ENCODE results near the gene RER1. TPM values are rescaled to one million over a fixed set of nuclear protein-coding genes. Genes with fewer than 3 reads are reported as not detected.
"Not testable (repeated sequence)": the region's sequence is repeated elsewhere in the genome, so short reads cannot be mapped to it uniquely, and the experiment has no call there.

The RER1 gene
- total RNA-seq, 1 donor from 2014 or later: 81.9 TPM

DNA sequence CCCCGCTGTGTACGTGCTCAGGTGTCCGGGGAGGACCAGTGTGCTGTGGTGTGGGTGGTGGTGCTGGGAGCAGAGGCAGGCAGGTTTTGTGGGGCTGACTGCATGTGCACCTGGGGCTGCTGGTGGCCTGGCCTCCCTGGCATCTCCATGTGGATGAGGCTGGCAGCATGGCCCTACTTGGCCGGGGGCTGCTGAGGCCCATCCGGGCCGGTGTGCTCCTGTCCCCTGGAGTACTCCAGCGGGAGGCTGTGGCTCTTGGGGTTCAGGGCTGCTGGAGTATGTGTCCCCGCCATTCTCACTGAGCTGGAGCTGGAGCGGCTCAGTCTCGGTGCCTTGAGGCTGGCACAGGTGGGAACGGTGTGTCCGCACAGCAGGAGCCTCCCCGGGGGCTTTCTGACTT lies 41.6 kb downstream of the RER1 start:
- DNase-seq (ENCODE audit: low spot score): no peak
- intact Hi-C loops (cut with DNase I): loop anchor here (10.0 kb wide), 1 partner anchor 372 kb away; the partner anchor contains the start of gene TTC34

DNA sequence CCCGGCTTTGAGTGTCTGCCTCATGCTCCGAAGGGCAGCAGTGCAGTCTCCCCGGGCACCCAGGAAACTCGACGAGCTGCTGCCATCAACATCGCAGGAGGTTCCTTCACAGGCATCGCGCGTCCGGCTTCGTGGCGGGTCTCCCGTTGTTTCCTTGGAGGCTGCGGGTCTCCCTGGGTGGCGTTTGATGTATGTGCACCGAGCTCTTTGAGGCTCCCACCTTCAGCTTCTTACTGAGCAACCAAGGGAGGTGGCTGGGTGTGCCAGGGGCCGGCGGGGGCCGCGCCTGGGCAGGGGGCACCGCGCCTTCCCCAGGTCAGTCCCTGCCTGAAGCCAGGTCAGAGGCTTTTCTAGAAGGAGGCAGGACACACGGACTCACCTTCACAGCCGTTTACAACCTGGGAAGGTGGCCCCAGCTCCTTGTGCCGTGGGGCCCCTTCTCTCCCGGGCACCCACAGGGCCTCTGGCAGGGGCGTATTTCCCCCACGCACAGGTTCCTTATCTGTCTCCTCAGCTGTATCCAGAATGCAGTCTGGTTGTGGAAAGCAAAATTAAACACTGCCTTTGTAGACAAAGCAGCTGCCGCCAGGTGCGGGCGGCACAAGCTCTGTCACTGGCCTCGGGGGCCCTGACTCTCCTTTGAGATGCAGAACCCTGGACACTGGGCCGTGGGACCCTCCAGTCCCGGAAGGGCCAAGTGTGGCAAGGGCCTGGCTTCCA lies 42.5 kb downstream of the RER1 start:
- DNase-seq (ENCODE audit: low spot score): no peak
- intact Hi-C loops (cut with DNase I): loop anchor here (10.0 kb wide), 1 partner anchor 371 kb away; the partner anchor contains the start of gene TTC34

DNA sequence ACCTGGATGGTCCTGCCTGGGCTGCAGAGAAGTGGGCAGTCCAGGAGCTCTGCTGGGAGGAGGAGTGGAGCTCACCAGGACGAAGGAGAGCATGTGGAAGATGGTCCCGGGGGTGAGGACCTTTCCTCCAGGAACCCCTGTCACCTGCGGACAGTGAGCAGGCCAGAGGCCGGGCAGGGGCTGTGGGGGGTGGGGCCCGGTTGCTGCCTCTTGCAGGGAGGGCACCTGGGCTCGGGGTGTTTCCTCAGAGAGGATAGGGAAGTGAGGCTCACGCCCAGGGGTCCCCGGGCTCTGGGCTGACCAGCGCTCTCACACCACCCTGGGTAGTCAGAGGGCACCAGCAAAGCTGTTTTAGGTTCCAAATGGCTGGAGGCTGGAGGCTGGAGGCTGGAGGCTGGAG lies 43.5 kb downstream of the RER1 start:
- no peak for DNase-seq (ENCODE audit: low spot score)

DNA sequence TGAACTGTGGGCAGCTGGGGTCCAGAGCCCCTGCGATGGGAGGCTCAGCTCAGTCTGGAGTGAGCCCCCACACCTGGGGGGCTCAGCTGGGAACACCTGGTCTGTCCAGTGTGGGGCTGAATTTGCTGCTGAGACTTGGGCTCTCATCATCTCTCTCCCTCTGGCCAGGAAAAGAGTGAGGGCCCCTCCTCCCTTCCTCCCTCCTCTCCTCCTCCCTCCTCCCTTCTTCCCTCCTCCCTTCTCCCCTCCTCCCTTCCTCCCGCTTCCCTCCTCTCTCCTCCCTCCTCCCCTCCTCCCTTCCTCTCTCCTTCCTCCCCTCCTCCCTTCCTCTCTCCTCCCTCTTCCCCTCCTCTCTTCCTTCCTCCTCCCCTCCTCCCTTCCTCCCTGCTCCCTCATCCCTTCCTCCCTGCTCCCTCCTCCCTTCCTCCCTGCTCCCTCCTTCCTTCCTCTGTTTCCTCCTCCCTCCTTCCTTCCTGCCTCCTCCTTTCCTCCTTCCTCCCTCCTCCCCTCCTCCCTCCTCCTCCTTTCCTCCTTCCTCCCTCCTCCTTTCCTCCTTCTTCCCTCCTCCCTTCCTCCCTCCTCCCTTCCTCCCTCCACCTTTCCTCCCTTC lies 44.2 kb downstream of the RER1 start:
- intact Hi-C loops (cut with DNase I): loop anchor here (10.0 kb wide), 1 partner anchor 369 kb away; the partner anchor contains the start of gene TTC34
- DNase-seq (ENCODE audit: low spot score): no peak

More for the DNA sequence above, 43.5 kb downstream of the RER1 start:
- intact Hi-C loops (cut with DNase I): loop anchor here (10.0 kb wide), 1 partner anchor 370 kb away; the partner anchor contains the start of gene TTC34

DNA sequence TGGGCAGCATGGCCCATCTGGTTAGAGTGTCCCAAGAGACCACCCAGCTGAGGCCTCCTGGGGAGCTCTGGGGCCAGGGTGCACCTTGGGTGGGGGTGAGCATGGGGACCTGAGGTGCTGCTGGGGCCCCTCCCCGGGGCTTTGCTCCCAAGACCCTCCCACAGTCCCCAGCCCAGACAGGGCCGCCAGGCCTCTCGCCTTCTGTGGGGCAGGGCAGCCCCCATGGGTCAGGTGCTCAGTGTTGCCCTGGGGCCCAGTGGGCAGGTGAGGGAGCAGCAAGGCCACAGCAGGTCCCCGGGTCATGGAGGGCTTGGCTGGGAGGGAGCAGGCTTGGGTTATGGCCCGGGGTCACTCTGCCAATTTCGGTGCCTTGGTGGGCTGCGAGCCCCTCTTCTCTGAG lies 45.2 kb downstream of the RER1 start:
- intact Hi-C loops (cut with DNase I): loop anchor here (10.0 kb wide), 1 partner anchor 368 kb away; the partner anchor contains the start of gene TTC34
- DNase-seq (ENCODE audit: low spot score): no peak

DNA sequence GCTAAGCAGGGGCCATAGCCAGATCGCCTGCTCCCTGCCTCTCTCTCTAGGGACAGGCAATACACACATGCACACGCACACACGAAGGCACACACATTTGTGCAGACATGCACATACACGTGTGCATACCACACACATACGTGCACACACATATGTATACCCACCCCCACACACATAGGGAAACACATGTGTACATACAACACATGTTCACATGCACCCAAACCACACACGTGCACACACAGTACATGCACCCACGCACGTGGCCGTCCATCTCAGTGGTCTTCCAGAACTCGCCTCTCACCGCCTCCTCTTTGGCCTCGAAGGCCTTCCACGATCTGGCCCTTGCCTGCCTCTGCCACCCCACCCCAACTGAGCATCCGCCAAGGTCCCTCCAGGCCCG lies 46.0 kb downstream of the RER1 start:
- no peak for DNase-seq (ENCODE audit: low spot score)
- intact Hi-C loops (cut with DNase I): loop anchor here (10.0 kb wide), 1 partner anchor 367 kb away; the partner anchor contains the start of gene TTC34

DNA sequence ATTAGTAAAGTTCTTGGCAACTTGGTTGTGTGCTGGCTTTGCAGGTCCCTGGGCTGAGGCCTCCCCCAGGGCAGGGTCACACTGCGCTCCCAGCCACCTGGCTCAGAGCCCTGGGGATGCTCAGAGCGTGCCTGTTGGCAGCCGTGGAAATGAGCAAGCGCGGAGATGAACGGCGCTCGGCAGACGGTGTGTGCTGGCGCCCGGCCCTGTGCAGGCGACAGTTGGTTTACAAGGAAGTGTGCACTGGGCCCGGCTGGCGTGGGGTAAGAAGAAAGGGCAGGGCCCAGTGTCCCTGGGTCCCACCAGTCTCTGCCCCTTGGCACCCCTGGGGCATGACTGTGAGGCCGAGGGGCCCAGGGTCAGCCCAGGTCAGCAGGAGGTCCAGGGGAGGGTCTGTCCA lies 46.4 kb downstream of the RER1 start:
- intact Hi-C loops (cut with DNase I): loop anchor here (10.0 kb wide), 1 partner anchor 367 kb away; the partner anchor contains the start of gene TTC34
- DNase-seq (ENCODE audit: low spot score): no peak

DNA sequence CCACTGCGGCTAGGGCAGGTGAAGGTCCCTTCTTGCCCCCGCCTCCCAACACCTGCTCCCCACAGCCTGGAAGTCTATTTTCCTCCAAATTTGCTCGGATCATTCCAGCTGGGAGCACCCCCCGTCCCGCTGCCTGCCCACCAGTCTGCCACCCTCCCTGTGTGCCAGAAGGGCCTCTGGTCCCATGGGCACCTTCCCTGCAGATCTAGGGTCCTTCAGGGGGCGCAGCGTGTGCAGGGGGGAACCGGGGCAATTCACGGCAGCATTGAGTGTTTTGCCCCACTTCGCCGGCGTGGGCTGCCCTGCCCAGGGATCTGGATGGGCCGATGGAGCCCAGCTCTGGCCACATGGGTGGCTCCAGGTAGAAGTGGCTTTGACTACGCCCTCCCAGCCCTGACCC lies 47.0 kb downstream of the RER1 start:
- DNase-seq (ENCODE audit: low spot score): no peak
- intact Hi-C loops (cut with DNase I): loop anchor here (10.0 kb wide), 1 partner anchor 366 kb away; the partner anchor contains the start of gene TTC34

DNA sequence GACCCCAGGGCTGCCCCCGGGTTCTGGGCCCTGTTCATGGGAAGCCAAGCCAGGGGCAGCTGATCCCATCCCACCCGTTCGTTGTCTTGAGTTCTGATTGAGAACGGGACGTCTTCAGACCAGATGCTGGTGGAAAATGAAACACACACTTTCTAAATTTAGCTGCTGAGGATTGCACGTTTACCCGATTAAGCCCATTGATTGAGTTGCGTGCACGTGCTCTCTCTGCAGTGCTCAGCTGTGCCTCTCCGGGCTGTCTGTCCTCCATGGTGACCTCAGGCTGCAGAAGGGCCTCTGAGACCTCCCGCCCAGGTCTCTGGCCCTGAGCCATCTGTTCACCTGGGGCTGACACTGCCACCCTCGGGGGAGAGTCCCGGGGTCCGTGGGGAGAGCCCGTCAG lies 47.7 kb downstream of the RER1 start:
- intact Hi-C loops (cut with DNase I): loop anchor here (10.0 kb wide), 1 partner anchor 365 kb away; the partner anchor contains the start of gene TTC34
- no peak for DNase-seq (ENCODE audit: low spot score)

DNA sequence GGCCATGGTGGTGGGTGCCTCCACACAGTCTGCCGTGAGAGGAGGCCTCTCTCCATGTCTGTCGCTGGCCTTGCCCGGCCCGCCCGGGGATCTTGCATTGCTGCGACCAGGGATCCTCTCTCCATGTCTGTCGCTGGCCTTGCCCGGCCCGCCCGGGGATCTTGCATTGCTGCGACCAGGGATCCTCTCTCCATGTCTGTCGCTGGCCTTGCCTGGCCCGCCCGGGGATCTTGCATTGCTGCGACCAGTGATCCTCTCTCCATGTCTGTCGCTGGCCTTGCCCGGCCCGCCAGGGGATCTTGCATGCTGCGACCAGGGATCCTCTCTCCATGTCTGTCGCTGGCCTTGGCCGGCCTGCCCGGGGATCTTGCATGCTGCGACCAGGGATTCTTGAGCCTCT lies 48.7 kb downstream of the RER1 start:
- DNase-seq (ENCODE audit: low spot score); intact Hi-C loops (cut with DNase I): not testable (repeated sequence)

DNA sequence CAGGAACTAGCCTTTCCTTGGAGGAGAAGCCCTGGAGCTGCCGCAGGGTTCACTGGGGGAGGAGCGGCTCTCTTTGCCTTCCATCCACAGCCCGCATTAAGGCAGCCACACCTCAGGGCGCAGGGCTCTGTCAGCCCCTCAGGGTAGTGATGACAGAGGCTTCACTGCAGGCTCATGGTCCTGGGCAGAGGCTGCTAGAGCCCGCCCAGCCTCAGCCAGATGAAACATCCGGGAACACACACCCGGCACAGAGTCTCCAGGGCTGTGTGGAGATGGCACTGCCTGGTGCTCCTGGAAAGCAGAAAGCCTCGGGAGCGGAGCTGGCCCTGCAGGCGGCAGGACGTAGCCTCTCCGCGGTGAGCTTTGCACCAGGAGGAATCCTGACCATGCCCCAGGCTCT lies 50.1 kb downstream of the RER1 start:
- intact Hi-C loops (cut with DNase I): no loop called here
- no peak for DNase-seq (ENCODE audit: low spot score)

DNA sequence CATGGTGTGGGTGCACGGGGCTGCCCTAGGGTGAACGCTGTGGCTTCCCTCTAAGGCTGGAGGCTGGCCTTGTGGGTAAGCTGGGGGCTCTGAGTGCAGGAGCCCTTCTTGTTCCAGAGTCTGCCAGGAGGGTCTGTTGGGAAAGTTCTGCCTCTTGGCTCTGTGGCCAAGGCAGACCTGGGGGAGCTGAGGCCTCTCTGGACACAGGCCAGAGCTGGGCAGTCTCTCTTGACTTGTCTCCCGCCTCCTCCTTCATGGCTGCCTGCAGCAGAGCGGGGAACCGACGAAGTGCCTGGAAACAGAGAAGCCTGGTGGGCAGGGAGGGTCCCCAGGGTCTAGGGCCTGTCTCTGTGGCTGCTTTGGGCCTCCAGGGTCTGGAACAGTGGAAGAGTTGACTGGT lies 51.0 kb downstream of the RER1 start:
- intact Hi-C loops (cut with DNase I): no loop called here
- DNase-seq (ENCODE audit: low spot score): no peak

DNA sequence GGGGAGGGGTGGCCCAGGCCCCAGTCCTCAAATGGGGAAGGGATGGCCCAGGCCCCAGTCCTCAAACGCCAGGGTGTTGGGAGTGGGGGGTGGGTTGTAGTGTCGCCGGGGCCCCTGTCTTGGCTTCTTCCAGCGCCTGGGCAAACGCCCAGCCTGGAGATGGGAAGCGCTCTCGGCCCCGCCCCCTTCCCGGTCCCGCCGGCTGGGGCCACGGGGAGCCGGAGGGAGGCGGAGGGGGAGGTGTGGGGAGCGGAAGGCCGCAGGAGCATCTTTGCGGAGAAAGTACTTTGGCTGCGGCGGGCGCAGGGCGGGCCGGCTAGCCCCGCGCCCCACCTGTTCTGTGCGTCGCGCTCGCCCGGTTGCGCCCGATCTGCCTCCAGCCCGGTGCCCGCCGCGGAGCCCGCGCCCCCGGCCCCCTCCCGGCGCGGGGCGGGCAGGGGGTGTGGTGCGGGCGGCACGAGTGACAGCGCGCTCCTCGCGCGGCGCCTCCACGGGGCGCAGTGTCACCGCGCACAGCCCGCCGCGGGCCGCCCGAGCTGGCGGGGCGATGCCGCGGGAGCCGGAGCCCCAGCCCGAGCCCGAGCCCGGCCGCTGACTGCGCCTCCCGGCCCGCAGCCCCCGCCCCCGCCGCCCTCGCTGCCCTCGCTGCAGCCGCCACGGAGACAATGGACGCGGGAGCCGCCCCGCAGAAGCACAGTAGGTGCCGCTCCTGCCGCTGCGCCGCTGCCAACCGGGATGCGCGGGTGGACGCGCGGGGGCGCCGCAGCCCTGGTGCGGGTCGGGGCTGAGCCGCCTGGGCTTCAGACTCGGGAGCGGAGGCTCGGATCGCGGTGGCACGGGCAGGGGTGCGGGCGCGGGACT lies 51.9 kb downstream of the RER1 start:
- DNase-seq (ENCODE audit: low spot score): no peak
- intact Hi-C loops (cut with DNase I): no loop called here

DNA sequence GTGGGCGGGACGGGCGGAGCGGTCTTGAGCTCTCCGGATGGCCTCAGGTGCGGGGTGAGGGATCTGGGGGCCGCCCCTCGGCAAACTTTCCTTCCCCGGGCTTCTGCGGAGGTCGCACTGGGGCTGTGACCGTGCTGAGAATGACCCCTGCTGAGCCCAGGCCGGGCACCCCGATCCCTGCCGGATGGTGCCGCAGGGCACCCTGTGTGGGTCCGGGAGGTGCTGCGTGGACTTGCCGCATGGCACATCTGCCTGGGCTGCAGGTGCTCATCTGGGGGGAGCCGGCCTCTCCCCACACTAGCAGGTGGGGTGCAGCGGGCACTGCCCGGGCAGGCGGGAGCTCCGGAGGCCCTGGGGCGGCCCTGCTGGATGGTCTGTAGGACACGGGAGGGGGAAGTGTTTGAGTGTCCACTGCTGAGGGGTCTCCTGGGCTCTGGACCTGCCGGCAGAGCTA lies 52.5 kb downstream of the RER1 start:
- intact Hi-C loops (cut with DNase I): no loop called here
- DNase-seq (ENCODE audit: low spot score): no peak

DNA sequence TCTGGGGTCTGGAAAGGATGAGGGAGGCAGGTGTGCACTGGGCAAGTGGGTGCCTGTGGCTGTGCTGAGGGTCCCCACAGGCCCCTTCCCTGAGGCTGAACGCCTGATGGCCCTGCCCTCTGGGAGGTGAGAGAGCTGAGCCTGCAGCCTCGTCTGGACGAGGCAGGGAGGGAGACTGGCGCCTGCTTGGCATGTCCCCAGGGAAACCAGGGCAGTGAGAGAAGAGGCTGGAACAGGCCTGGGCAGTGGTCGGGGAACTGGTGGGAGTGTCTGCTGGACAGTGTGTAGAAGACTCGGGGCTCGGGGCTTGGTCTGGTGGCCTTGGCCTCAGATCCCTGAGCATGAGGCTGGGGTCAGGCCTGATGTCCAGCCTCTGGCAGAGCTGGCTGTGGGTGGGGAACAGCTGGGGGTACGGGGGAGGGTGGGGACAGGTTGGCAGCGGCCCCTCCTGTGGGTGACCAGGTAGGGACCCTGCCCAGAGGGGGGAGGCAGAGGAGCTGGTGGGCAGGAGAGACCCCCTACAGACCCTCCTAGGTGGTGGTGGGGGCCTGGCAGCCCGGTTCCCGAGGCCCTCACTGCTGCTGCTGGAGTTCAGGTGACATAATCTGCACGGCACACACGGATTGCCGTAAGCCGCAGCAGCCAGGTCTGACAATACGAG lies 53.7 kb downstream of the RER1 start:
- intact Hi-C loops (cut with DNase I): no loop called here
- no peak for DNase-seq (ENCODE audit: low spot score)

DNA sequence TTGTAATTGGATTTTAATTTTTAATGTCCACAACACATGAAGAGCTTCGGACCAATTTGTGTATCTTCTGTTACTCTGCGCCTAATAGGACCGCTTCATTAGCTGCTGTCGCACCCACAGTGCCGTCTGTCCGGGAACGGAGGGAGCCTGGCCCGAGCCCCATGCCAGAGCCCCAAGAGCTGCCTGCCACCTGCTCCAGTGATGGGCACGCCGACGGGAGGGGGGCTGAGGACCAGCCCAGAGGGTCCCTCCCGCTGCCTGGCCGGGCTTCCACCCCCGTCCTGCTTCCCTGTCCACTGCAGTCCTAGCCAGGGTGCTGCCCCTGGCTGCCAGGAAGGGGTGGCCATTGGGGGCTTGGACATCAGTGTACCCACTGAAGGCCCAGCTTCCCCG lies 54.2 kb downstream of the RER1 start:
- intact Hi-C loops (cut with DNase I): no loop called here
- DNase-seq (ENCODE audit: low spot score): no peak

DNA sequence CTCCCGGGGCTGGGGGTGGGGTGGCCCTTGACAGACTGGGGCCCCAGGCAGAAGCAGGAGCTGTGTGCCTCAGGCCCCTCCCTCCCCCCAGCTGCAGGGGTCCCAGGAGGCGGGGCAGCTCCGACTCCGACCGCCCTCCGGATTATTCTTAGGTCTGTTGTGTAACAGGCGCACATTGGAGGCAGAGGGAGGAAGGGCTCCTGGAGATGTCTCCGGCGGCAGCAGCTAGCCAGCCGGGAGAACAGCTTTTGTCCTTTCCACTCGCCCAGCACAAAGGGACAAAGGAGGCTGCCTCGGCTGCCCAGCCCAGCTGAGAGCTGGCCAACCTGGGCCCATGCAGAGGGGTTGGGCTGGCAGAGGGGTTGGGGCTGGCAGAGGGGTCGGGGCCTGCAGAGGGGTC lies 54.8 kb downstream of the RER1 start:
- intact Hi-C loops (cut with DNase I): no loop called here
- no peak for DNase-seq (ENCODE audit: low spot score)

DNA sequence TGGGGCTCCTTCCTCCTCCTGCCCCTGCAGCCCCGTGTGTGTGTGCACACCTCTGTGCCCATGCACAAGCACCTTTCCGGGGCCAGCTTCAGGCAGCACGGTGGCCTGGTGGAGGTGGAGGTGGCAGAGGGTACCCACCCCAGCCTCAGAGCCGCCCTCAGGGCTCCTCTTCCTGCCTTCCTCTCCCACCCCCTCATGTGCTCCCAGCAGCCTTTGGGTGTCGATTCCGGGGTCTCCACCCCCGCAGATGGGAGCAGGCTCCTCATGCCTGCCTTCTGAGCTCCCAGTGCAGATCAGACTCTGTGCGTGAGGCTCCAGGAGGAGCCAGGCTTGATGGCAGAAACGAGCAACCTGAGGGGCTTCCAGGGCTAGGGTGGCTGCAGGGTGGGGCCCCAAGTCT lies 55.2 kb downstream of the RER1 start:
- intact Hi-C loops (cut with DNase I): no loop called here
- no peak for DNase-seq (ENCODE audit: low spot score)
